Vagina (tissue), 2 donors: ENCODE data around the gene CCSER1.
"Not testable (repeated sequence)": the region's sequence is repeated elsewhere in the genome, so short reads cannot be mapped to it uniquely, and the experiment has no call there.

Source experiments
- POLR2A ChIP-seq, 2 donors: fragments of 450-650 bp; IDR thresholded peaks; one replicate each; pipeline ENCODE4 v1.6.1; 2017; ENCODE audit warnings: antibody characterized with exemption in 2 of 2, mild to moderate bottlenecking in 2 of 2, moderate library complexity in 2 of 2
- TF ChIP-seq, protein P1 (sequence below), 3 experiments: fragments of 450-650 bp in 2 of 3; fragments of 200-600 bp in 1 of 3; sonication (generic) in 1 of 3; IDR thresholded peaks; one replicate each; pipeline ENCODE4 v1.5.1; 2017 to 2019; ENCODE audit warnings: antibody characterized with exemption in 3 of 3, mild to moderate bottlenecking in 2 of 3, moderate library complexity in 2 of 3

DNA sequence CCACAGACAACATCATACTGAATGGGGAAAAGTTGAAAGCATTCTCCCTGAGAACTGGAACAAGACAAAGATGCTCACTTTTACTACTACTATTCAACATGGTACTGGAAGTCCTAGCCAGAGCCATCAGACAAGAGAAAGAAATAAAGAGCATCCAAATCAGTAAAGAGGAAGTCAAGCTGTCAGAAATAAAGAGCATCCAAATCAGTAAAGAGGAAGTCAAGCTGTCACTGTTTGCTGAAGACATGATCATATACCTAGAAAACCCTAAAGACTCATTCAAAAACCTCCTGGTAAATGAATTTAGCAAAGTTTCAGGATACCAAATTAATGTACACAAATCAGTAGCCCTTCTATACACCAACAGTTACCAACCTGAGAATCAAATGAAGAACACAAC lies 285.6 kb downstream of the CCSER1 start:
- TF ChIP-seq, protein P1, sequence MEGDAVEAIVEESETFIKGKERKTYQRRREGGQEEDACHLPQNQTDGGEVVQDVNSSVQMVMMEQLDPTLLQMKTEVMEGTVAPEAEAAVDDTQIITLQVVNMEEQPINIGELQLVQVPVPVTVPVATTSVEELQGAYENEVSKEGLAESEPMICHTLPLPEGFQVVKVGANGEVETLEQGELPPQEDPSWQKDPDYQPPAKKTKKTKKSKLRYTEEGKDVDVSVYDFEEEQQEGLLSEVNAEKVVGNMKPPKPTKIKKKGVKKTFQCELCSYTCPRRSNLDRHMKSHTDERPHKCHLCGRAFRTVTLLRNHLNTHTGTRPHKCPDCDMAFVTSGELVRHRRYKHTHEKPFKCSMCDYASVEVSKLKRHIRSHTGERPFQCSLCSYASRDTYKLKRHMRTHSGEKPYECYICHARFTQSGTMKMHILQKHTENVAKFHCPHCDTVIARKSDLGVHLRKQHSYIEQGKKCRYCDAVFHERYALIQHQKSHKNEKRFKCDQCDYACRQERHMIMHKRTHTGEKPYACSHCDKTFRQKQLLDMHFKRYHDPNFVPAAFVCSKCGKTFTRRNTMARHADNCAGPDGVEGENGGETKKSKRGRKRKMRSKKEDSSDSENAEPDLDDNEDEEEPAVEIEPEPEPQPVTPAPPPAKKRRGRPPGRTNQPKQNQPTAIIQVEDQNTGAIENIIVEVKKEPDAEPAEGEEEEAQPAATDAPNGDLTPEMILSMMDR (IDR thresholded peaks at IDR 0.05) = not testable (repeated sequence)
- TF ChIP-seq POLR2A (IDR thresholded peaks at IDR 0.05) = not testable (repeated sequence)
